Superior temporal gyrus (tissue), 1 donor: ENCODE data around the gene SLC12A2.

ENCODE experiments used
- DNase-seq: peaks from one replicate; pipeline ENCODE4 v3.0.0-alpha.2; 2016; ENCODE audit errors: extremely low spot score

SLC12A2 gene

DNA sequence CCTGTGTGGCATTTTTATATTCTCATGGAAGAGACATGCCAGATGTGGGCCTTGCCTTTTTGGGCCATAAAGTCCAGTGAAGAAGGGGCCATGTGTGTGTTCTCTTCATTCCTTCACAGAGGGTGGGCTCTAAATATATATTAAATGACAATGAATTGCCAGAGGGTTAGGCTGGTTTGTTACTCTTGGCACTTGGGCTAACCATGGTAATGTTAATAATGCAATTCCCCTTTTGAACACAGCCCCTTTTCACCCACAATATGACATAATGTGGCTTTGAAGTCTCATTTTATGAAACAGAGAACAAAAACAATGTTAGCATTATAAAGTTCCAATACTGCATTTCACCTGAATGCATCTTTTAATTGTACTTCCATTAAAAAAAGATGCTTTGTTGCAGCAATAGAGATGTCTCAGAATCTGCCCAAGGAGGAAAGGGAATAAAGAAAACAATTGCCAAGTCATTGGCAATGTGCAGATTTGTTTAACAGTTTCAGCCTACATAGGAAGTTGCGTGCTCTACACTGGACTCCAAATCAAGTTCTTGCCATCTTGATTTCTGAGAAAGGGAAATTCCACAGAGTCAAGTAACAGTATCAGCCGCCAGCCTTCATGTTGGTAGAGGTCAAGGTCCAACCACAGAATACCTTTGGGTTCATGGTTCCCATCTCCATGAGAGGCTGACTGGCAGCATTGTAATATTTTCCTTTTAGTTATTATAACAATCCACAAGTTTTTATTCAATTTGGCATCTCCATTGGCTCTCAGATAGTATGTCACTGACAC is 141.9 kb downstream of the SLC12A2 start:
- DNase-seq = no peak

DNA sequence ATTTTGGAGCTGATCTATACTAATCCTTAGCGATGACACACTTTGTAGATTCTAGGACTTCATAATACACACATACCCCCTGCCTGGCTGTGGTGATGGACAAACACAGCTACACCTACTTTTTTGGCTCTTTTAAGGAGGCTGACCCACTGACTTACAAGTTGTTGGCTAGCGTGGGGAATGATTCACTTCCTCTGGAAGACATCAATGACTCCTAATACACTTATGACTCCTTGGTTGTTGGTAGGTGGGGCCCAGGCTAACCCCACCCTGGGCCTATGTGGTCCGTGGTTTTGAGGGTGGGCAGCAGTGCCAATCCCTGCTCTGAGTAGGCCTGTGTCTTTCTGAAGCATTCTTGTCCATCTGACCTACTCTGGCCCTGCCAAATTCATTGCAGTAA is 144.4 kb downstream of the SLC12A2 start:
- no peak for DNase-seq

- no peak for DNase-seq
These were observed 145.0 kb downstream of the SLC12A2 start for GRCh38 chr5:128228521-128228920.

DNA sequence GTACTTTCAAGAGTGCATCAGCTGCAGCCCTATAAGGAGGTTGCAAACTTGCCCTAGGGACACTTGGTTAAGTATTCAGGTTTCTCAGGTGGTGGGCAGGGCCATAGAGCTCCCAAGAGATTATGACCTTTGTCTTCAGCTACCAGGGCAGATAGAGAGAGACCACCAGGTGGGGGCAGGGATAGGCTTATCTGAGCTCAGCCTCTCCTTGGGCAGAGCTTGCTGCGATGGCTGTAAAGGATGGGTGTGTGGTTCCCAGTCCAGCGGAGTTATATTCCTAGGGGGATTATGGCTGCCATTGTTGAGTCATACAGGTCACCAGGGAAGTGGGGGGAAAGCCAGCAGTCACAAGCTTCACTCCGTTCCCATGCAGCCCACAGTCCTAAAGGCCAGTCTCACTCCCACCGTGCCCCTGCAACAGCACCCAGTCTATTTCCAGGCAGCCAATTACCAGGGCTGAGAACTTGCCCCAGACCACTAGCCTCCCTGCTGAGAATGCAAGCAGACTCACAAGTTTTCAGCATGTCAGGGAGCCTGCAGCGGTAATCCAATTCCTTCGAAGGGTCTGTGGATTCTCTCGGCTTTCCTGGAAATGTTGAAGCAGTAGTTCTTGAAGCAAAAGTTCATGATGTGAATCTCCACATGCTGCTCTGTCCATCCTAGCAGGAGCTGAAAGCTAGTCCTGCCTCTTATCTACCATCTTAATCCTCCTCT is 151.5 kb downstream of the SLC12A2 start:
- no peak for DNase-seq

DNA sequence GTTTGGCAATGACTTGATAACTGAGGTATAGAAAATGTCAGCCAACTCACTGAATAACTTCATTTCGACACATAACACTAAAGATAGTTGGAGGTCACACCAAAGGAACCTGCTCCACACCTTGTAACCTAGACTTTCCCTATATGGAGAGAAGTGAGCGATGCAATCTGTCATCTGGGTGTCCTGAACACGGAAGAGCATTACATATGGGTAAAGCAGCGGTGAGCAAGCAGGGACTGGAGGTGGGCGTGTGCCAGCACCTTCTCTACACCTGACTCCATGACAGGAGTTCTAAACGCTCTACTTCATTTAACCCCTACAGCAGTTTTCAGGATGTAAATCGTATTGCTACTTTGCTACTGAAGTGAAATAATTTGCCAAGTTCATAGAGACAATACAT is 152.8 kb downstream of the SLC12A2 start:
- no peak for DNase-seq

GRCh38 chr5:128237000-128237399 is 153.4 kb downstream of the SLC12A2 start:
- DNase-seq = no peak

GRCh38 chr5:128237546-128237945 is 154.0 kb downstream of the SLC12A2 start:
- DNase-seq = no peak
